ENCODE measurements around the gene MRO. TPM values are rescaled to one million over a fixed set of nuclear protein-coding genes. Genes with fewer than 3 reads are reported as not detected.

MRO gene
- 0.02 to 0.32 TPM (median 0.26 TPM) in 5 replicates for total RNA-seq (2022; extraction: Qiagen RNA extraction)

DNA sequence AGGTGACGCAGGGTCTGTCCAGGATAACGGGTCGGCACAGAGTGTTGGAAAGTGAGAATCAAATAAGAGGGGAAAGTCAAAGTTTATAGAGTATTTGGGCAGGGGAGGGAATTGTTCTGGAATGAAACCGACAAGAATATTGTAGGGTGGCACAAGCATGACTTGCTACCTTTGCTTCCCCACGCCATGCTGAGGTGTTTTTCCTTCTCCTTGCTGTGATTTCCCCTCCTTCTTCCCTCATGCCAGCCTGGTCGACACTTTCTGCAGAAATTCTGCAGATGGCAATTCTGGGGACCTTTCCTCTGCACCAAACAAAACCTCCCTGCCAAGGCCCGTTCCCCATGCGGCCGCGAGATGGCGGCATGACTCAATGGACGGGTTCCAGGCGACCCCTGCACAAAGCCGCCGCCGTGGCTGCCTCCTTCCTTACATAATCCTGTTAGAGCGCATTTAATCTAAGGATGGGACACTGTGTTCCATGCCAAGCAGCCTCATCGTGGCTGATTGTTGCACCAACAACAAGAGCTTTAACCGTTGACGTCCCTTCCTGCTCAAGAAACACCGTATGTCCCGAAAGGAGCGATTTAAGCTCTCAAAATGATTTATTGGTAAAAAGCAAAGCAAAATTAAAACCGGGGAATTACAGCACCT lies at the start of gene MRO:
MRO (minus strand) TSS at position 289 of the 651 bp plus-strand sequence. CDS start 10,616 bp downstream, outside the sequence.

Other genes with a start within 250 kb of the MRO start
- 30.8 to 37.0 TPM (median 34.6 TPM) in 5 replicates for gene ME2, start 59.1 kb upstream of the MRO start, total RNA-seq (2022; extraction: Qiagen RNA extraction)
- 4.6 to 6.4 TPM (median 5.1 TPM) in 5 replicates for gene ELAC1, start 148.0 kb upstream of the MRO start, total RNA-seq (2022; extraction: Qiagen RNA extraction)
- 45.5 to 62.4 TPM (median 54.5 TPM) in 5 replicates for gene SMAD4, start 210.2 kb upstream of the MRO start, total RNA-seq (2022; extraction: Qiagen RNA extraction)